ENCODE measurements around the gene TSC1. TPM values are rescaled to one million over a fixed set of nuclear protein-coding genes. Genes with fewer than 3 reads are reported as not detected.
A peak's percentile ranks its signal among the peaks of the same experiment; 100 is the strongest.
"Not testable (repeated sequence)": the region's sequence is repeated elsewhere in the genome, so short reads cannot be mapped to it uniquely, and the experiment has no call there.

TSC1 gene
- total RNA-seq, 1 donor from 2014 or later: 36.4 TPM

DNA sequence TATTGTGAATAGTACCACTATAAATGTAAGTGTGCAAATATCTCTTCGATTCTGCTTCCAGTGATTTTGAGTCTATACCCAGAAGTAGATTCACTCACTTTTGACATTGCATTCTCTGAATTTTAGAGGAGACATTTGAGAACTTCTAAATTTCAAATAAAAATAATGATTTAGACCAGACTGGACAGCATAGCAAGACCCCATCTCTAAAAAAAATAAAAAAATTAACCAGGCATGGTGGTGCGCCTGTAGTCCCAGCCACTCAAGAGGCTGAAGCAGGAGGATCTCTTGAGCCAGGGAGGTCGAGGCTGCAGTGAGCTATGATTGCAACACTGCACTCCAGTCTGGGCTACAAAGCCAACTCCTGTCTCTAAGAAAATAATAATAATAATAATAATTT, 32.2 kb upstream of the TSC1 start:
- DNase-seq (ENCODE audit: low spot score): no peak

DNA sequence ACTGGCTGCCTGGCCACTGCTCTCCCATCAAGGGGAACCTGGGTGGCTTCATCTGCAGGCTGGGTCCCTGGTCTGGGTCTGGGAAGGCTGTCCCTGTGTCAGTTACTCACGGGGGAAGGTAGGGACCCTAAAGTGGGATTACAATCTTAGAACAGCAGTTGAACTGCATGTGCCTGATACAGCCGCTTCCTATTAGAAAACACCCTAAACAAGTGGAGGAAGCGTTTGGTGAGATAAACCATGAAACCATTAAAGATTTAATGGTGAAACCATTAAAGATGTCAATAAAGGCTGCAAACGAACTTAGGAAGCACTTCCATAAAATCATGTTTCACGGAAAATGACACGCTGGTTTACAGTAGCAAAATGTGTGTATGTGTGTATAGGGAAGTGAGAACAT, 31.5 kb upstream of the TSC1 start:
- DNase-seq (ENCODE audit: low spot score): no peak

DNA sequence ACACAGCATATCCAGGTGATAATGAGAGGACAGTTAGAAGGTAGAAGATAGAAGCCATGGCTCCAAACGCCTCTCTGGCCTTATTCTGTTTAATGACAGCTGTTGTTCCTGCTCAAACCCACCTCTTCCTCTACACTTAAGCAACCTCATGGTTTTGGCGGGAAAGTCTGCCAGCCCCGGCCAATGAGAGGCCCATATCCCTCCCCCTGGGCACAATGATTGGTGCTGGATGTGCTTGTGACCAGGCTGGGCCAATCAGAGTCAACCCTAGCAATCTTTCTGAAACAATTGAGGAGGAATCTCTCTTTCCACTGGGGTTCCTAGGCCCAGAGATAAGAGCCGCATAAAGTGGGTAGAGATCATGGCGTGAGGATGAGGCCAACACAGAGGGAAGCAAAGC, 29.3 kb upstream of the TSC1 start:
- no peak for DNase-seq (ENCODE audit: low spot score)

DNA sequence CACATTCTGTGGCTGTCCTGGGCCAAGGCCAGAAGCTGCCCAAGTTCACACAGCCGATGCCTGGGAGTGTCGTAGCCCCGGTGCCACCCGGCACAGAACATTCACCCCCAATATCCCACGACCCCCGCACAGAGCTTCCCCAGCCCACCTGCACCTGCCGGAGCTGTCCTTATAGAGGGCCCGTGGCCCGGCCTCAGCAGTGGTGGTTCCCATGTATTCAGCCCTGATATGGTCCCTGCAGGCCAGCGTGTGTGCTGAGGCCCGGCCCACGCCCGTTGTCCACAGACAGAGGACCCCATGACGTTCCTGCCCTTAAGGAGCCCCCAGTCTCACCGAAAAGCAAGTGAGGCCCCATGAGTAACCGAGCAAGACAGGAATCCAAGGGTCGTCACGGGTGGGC, 28.8 kb upstream of the TSC1 start:
- DNase-seq (ENCODE audit: low spot score): no peak

DNA sequence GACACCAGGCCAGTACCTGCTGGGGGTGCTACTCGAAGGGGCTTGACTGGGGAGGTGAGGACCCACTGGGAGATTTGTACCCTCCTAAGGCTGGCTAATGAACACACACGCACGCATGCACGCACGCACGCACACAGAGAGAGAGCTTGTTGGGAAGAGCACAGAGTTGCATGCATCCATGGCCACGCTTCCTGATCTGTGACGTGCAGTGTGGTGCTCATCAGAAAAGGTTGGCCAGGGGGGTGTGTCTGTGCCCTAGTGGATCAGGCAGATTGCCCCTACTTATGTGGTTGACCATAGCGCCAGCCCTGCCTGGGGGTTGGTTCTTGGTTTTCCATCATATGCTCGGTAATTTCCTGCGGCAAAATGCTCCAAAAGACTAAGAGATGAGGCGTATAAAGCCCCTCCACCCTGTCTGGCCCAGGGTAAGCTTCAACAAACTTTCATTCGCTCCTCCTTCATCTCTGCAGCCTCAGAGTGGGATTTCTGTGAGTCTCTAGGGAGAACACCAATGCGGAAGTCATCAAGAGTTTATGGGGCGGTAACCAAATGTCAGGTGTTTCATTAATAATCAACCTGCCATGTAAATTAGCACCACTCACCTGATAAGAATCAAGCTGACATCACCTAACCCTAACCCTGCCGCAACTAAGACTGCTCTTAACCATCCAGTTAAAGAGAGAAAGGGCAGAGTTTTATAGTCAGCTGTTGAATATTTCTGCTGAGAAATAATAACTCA, 26.1 kb upstream of the TSC1 start:
- DNase-seq (ENCODE audit: low spot score): no peak

DNA sequence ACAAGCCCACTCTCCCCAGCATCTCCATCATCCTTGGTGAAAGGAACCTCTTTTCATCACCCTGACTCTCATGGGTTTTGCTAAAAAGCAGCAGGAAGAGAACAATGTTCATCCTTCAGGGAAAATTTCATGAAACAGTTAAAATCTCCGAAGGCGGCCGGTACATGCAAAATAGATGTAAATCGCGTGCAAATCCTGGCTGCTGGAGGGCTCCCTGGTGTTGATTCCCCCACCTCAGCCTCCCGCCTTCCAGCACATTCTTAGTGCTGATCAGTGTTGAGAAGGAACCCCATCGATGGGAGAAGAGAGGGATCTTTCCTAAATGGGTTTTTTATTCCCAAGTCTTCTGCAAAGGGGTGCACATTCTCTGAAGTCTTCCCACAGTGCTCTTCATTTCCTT, 25.4 kb upstream of the TSC1 start:
- DNase-seq (ENCODE audit: low spot score): no peak

DNA sequence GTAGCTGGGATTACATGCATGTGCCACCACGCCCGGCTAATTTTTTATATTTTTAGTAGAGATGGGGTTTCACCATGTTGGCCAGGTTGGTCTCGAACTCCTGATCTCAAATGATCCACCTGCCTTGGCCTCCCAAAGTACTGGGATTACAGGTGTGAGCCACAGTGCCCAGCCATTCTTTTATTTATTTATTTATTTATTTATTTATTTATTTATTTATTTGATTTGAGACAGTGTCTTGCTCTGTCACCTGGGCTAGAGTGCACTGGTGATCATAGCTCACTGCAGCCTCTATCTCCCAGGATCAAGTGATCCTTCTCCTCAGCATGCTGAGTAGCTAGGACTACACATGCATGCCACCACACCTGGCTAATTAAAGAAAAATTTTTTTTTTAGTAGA, 23.5 kb upstream of the TSC1 start:
- DNase-seq (ENCODE audit: low spot score): not testable (repeated sequence)

DNA sequence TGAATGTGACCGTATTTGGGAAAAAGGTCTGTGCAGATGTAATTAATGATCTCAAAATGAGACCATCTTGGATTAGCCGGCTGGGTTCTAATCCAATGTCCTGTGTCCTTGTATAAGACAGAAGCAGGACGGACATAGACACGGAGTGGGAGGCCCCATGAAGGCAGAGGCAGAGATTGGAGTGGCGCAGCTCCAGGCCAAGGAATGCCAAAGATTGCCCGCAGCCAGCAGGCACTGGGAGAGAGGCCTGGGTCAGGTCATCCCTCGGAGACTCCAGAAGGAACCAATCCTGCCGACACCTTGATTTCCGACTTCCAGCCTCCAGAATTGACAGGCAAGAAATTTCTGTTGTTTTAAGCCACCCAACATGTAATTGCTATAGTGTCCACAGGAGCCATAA, 21.1 kb upstream of the TSC1 start:
- DNase-seq (ENCODE audit: low spot score): no peak

DNA sequence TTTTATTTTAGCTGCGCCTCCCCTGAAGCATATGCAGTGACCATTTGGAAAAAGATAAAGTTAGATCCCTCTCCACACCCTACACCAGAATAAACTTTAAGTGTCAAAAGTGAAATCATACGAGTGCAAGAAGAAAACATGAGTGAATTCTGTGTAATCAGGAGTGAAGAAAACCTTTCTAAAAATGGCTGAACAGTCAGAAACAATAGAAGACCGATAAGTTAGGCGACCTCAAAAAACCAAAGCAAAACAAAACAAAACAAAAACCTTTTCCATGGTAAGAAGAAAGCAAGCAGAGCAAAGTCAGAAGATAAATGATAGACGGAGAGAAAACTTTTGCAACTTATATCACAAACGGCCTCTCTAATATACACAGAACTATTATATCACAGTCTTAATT, 16.6 kb upstream of the TSC1 start:
- no peak for DNase-seq (ENCODE audit: low spot score)

DNA sequence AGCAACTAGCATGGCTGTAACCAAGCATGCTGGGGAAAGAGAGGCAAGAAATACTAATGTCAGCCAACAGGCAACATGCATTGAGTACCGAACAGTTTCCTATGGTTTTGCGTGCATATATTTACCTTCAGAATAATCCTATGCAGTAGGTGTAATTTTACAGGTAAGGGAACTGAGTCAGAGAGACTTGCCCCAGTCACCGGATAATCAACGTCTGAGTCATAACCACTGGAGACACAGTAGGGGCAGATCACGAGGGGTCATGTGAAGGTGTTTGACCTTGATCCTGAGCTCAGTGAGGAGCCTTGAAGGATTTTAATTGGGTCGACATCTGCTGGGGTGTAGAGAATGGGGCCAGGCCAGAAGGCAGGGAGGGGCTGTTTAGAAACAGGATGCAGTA, 13.4 kb upstream of the TSC1 start:
- DNase-seq (ENCODE audit: low spot score): no peak

DNA sequence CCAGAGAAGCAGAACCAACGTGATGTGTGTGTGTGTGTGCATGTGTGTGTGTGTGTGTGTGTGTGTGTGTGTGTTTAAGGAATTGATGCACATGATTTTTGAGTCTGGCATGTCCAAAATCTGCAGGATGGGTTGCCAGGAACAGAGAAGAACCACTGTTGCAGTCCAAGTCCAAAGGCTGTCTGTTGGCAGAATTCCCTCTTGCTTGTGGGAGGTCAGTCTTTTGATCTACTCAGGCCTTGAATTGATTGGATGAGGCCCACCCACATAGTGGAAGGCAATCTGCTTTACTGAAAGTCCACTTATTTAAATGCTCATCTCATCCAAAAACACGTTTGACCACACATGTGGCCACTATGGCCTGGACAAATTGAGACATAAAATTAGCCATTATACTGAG, 11.4 kb upstream of the TSC1 start:
- DNase-seq (ENCODE audit: low spot score): no peak

DNA sequence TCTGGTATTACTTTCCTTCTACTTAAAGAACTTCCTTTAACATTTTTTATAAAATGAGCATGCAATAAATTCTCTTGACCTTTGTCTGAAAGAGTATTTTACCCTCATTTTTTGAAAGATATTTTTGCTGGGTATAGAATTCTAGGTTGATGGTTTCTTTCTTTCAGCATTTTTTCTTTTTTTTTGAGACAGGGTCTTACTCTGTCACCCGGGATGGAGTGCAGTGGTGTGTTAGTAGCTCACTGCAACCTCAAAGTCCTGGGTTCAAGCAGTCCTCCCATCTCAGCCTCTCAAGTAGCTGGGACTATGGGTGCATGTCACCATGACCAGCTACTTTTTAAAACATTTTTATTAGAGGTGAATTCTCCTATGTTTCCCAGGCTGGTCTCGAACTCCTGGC, 10.7 kb upstream of the TSC1 start:
- no peak for DNase-seq (ENCODE audit: low spot score)

DNA sequence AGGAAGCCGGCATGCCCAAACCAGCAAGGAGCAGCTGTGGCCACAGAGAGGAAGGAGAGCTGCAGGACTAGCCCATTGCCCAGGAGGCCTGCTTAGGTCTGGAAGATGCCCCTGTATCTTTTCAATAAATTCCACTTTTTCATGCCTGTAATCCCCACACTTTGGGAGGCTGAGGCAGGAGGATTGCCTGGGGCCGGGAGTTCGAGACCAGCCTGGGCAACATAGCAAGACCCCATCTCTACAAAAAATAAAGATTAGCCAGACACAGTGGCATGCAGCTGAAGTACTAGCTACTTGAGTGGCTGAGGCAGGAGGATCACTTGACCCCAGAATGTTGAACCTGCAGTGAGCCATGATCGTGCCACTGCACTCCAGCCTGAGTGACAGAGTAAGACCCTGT, 5.3 kb upstream of the TSC1 start:
- DNase-seq (ENCODE audit: low spot score): no peak

DNA sequence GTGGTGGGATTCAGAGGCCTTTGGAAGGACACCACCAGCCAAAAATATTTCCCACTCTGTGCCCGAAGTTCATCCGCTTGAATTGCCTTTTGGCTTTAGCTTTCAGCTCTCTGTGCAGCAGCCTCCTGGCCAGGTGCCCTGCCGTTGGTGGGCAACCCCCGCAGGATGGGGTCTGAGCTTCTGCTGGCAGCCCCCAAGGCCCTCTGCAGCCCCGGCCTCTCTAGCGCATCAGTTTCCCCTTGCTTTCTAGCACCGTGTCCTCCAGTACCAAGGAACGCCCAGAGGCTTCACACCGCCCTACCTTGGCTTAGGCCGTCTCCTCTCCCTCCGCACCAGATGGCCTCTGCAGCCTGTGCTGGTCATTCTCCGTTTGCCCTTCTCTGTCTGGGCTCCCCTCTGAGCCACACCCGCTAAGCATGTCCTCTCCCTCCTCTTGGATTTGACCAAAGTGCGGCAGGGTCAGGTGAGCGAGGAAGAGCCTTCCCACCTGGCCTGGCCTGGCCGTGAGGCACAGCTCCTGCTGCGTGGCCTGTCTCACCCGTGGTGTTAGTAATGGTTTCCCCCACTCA, 4.2 kb upstream of the TSC1 start:
- DNase-seq (ENCODE audit: low spot score): no peak

DNA sequence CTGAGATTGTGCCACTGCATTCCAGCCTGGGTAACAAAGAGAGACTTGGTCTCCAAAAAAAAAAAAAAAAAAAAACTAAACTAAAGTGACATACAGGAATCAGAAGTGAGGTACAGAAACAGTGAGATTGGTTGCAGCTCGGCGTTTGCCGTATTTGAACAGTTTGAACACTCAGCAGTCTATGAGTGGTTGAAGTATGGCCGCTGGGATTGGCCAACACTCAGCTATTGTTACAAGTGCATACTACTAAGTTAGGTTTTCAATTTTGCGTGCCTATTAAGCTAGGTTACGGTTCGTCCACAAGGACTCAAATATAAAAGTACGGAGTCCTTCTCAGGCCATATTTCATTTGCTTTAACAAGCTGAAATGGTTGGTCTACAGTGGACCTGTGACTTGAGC, 3.3 kb upstream of the TSC1 start:
- no peak for DNase-seq (ENCODE audit: low spot score)

DNA sequence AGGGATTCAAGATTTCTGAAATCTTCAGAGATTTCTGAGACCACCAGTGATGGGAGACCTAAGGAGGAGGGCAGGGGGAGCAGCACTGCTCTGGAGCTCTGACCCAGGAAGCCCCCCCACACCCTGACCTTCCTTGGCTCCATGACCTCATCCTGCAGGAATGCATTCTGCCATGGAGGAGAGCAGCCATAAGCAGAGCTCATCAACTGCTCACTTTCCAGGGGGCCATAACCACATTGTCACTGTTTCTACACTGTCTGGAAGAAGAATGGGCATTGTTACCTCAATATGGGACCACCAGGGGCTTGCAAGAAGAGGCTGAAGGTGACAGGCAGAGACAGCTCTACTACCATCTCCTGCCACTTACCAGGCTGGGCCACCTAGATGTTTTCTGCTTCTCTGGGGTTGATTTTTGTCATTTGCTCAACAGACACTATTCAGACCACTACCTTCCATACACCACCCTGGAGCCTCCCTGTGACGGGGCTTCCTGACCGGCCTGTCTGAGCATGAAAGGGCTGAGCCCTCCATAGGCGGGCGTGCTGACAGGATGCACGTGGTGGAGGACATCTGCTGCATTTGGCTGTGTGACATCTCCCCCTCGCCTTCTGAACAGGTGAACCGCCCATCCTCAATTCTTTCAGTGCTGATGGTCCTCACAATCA, 2.3 kb upstream of the TSC1 start:
- peak; percentile 41 for DNase-seq (ENCODE audit: low spot score)

DNA sequence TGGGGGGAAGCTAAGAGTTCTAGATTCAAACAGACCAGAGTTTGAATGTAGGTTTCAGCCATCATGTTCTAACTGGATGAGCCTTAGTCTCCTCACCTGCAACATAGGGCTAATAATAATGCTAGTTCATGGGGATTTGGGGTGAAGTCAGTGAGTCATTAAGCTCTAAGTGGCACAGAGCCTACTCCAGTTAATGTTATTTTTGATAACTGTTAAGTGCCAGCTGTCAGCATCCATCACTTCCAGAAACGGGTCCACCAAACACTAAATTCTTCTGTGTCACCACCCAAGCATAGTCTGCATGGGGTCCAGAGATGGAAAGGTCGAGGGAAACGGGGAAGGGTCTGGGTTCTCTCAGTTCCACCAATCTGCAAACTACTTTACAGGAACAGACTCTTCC, 1.8 kb upstream of the TSC1 start:
- DNase-seq (ENCODE audit: low spot score): no peak

DNA sequence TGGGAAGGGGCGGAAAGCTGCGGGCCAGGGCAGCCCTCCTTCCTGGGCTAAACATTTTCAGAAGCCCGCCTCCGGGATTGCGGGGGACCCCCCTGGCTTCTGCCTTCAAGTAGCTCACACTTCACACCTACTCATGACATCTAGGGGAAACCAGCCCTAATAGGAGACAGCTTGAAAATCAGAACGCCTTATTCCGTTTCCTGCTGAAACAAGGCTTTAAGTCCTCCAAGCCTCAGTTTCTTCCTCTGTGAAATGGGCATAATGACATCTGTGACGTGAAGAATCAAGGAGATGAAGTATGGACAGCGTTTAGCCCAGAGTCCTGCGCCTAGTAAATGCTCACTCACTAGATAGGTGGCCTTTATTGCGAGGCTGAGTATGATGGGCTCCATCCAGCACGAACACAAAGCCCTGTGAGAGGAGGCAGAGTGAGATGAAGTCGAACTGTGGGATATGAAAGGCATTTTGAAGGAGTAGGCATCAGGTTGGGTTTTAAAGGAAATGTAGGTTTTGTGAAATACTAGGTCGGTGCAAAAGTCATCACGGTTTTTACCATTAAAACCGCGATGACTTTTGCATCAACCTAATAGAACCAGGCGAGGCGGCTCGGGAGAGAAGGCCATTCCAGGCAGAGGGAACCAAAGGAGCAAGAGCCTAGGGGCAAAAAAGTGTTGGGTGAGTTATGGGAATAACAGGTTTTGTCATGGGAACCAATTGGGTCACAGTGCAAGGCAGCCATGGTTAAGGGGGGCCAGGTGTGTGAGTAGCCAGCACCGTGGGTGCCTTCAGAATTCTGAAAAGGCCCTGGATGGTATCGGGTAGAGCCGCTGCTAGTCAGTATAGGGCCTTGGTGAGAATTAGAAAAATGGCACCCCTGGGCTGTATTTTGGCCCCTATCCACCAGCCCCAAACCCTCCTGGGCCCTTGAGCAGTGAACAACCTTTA, 1.0 kb upstream of the TSC1 start:
- DNase-seq (ENCODE audit: low spot score): no peak

DNA sequence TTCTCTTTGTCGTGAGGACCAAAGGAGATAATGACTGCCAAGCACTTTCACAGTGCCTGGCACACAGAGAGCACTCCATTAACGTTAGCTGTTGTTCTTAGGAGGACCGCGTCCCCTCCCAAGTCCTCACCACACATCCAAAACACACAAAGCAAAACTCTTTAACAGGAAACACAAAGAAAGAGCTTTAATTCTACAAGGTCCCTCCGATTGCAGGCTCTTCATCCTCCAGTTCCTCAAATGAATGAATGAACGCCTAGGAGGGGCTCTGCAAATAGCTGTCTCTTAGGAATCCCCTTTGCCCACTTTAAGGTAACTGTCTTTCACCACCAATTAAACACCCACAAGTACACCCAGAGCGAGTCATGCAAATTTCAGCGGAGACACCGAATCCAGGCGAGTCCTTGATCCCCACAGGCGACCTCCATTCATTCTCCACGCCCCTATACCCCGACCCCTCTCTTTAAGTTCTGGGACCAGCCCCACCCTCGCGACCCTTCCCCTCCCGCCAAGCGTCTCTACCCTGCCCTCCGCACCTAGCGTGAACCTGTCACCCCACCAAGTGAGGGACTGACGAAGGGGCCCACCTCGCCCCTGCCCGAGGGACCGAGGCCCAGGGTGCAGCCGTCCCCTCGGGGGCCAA, 644 bp downstream of the TSC1 start:
- DNase-seq (ENCODE audit: low spot score): no peak

DNA sequence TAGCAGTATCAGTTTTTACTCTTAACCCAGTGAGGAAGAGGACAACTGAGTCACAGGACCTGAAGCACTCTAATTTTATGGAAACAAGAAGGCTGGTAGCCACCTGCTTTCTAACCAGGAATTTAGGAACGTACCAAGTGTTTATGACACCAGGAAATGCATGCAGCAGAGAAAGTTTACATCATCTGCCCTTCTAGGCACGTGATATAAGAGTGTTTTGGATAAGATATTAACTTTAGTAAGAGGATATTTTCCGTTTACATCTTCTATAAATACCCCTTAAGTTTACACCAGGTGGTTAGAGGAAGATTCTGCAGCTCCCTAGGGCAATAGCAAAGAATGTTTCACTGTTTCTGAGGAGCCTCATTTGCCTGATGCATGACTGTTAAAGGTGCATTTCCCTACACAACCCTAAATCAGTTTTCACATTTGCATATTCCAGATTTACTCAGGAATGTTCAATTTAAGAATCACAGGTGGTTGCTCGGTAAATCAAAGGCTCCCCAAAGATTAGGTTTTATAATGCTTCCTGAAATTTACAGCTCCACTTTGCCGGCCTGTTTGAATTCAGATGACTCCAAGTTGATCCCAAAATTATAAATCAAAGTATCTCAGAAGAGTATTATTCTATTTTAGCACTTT, 1.8 kb downstream of the TSC1 start:
- DNase-seq (ENCODE audit: low spot score): no peak

DNA sequence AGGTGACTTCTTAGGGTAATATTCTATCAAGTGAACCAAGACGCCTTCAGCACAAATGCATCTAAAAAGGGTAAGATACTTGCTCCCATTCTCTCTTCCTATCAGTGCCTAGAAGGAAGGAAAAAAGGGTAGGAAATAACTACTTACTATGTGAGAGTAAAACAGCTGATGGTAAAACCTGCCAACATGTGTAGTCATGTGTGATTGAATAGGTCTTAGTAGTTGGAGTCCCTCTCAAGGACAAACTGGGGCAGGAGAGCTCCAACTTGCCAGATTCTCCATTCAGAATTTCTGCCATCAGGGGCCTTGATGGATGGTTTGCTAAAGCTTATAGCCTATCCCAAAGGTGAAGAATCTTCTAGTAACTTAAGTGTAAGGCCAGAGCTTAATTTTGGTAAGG, 5.2 kb downstream of the TSC1 start:
- DNase-seq (ENCODE audit: low spot score): no peak
